Measurements from ENCODE around the gene HYOU1. TPM values are rescaled to one million over a fixed set of nuclear protein-coding genes. Genes with fewer than 3 reads are reported as not detected.

Gene HYOU1
- total RNA-seq, 1 experiment from 2014 or later, result 228 TPM

DNA sequence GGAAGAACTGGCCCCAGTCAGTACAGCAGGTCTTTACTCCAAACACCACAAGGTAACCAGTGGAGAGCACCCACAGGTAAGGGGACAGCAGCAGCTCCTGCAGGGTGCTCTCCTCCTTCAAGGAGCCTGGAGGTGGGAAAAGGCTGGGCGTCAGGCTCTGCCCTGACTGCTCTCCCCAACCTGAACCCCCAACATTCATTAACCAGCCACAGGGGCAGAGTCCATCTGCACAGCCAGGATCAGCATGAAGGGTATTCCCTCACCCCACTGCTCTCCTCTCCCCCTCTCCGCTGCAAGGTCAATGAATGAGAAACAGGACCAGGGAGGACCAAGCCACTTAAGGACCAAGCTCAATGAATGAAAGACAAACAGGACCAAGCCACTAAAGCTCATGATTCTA lies 30.0 kb downstream of the HYOU1 start:
- Histone ChIP-seq H2BK120ac (ENCODE audit: low read depth, low read length, poor library complexity, severe bottlenecking) (no peak overlapping the region), H3T11ph (ENCODE audit: low read length) (no peak overlapping the region), H2AK5ac (ENCODE audit: insufficient read length, low read length) (no peak overlapping the region), H3K14ac (ENCODE audit: insufficient read depth, low read length) (no peak overlapping the region), H2BK5ac (ENCODE audit: insufficient read length, low read length) (no peak overlapping the region), H3K9me3 (ENCODE audit: control insufficient read depth, low read depth, low read length) (no peaks in the 10 kb centered on the region), H3K18ac (ENCODE audit: insufficient read length, low read depth, low read length) (no peak overlapping the region), H2BK12ac (ENCODE audit: insufficient read length, low read depth, low read length) (no peak overlapping the region), H3K79me2 (ENCODE audit: insufficient read depth, low read length) (no peaks in the 10 kb centered on the region), H3K56ac (ENCODE audit: insufficient read length, low read depth, low read length) (no peak overlapping the region), H3K23me2 (ENCODE audit: insufficient read length, low read depth, low read length, poor library complexity, severe bottlenecking) (peaks cover 14% of the 10 kb centered on the region), H3K27ac (ENCODE audit: insufficient read length, low read depth, low read length) (no peak overlapping the region), H3K4ac (ENCODE audit: low read depth, low read length) (no peak overlapping the region), H3K23ac (ENCODE audit: insufficient read length, low read depth, low read length) (no peak overlapping the region), H3K4me2 (ENCODE audit: insufficient read depth, insufficient read length, low read length) (no peak overlapping the region), H4K91ac (ENCODE audit: insufficient read length, low read depth, low read length) (no peak overlapping the region), H3K79me1 (ENCODE audit: insufficient read depth, low read depth, low read length, poor library complexity, severe bottlenecking) (peaks cover 3% of the 10 kb centered on the region), H2BK15ac (ENCODE audit: low read depth, low read length) (no peak overlapping the region), H2BK20ac (ENCODE audit: low read depth, low read length, poor library complexity, severe bottlenecking) (no peak overlapping the region), H4K5ac (ENCODE audit: insufficient read length, low read depth, low read length) (no peak overlapping the region), H4K8ac (replicated peaks; ENCODE audit: insufficient read length, low read depth, low read length) (no peak overlapping the region), H3K9ac (ENCODE audit: extremely low read depth, insufficient read length, low read length) (no peak overlapping the region), H2AFZ (ENCODE audit: low read length) (no peak overlapping the region), H3K27me3 (ENCODE audit: insufficient read depth, low read length) (no peaks in the 10 kb centered on the region), H4K20me1 (ENCODE audit: control insufficient read depth, insufficient read depth, insufficient read length) (no peaks in the 10 kb centered on the region), H3K4me1 (ENCODE audit: insufficient read depth, low read length) (peaks cover 8% of the 10 kb centered on the region; the same call in 1 of the 2 replicates)
- WGBS (ENCODE audit: extremely low coverage, insufficient read length, low lambda C conversion rate), result no CpG with 5 or more reads among the region's 2 CpGs
- H3K9me3 Mint-ChIP-seq, result no peaks in the 10 kb centered on the region
- H3K4me3 Mint-ChIP-seq, result no peak overlapping the region
- TF ChIP-seq CTCF (conservative IDR thresholded peaks at IDR 0.05), result no peak
- no peak overlapping the region for H3K27ac Mint-ChIP-seq
- H3K36me3 Mint-ChIP-seq (ENCODE audit: insufficient read depth in 1 of 3, low read depth in 3 of 3), result peaks cover 31 to 68% (median 61%) of the 10 kb centered on the region in 3 experiments
- no peaks in the 10 kb centered on the region; the same call in 1 of the 2 replicates for H3K27me3 Mint-ChIP-seq (ENCODE audit: low read depth)
- no peak for DNase-seq
- peaks cover 22 to 24% of the 10 kb centered on the region in 2 experiments for H3K4me1 Mint-ChIP-seq

All from H9 (cell line).